Astrocyte (in vitro differentiated cells and primary cell): ENCODE measurements around the gene CEND1.

ENCODE experiments used
- CTCF ChIP-seq: IDR thresholded peaks from 2 replicates; pipeline ENCODE4 v1.5.1; 2011; ENCODE audit warnings: low read depth, mild to moderate bottlenecking, inconsistent platforms, low read length, moderate library complexity; ENCODE audit not compliant: insufficient read depth
- EZH2 ChIP-seq: IDR thresholded peaks from 2 replicates; pipeline ENCODE4 v1.6.1; 2012; ENCODE audit warnings: mild to moderate bottlenecking, low read length, inconsistent platforms; ENCODE audit not compliant: insufficient read depth

- no peak for TF ChIP-seq CTCF
- no peak for TF ChIP-seq EZH2
These were observed 14.9 kb downstream of the CEND1 start for GRCh38 chr11:774873-775592.
